Endothelial cell of umbilical vein (primary cell): ENCODE measurements around the gene MDGA2.

ENCODE experiments used
- EZH2 ChIP-seq: IDR thresholded peaks from 2 replicates; pipeline ENCODE4 v1.6.1; 2012; ENCODE audit warnings: borderline replicate concordance, low read depth, mild to moderate bottlenecking, moderate library complexity, low read length, inconsistent platforms; ENCODE audit not compliant: severe bottlenecking
- FOS ChIP-seq: IDR thresholded peaks from 2 replicates; pipeline ENCODE4 v1.6.1; 2011; ENCODE audit warnings: mild to moderate bottlenecking, low read length, moderate library complexity, borderline replicate concordance; ENCODE audit not compliant: insufficient read depth
- GATA2 ChIP-seq: IDR thresholded peaks from 2 replicates; pipeline ENCODE4 v1.7.0; 2011; ENCODE audit warnings: low read depth, mild to moderate bottlenecking, moderate library complexity, mixed read lengths, low read length; ENCODE audit not compliant: insufficient read length, insufficient read depth
- JUN ChIP-seq: IDR thresholded peaks from 2 replicates; pipeline ENCODE4 v1.6.1; 2011; ENCODE audit warnings: borderline replicate concordance, low read depth; ENCODE audit not compliant: insufficient read length, insufficient read depth
- MYC ChIP-seq: IDR thresholded peaks from one replicate; pipeline ENCODE4 v1.6.1; 2011; ENCODE audit warnings: mild to moderate bottlenecking, low read depth, low read length
- POLR2A ChIP-seq: IDR thresholded peaks from 2 replicates; pipeline ENCODE4 v1.6.1; 2012; ENCODE audit warnings: low read depth, mild to moderate bottlenecking, control low read depth, low read length
- POLR2AphosphoS5 ChIP-seq: IDR thresholded peaks from 2 replicates; pipeline ENCODE4 v1.6.1; 2012; ENCODE audit warnings: low read depth, mild to moderate bottlenecking, control low read depth, low read length, moderate library complexity; ENCODE audit not compliant: insufficient read depth
- TF ChIP-seq, protein P1 (sequence below), 2 donors: IDR thresholded peaks; 1 replicate in 1 of 2; 2 replicates in 1 of 2; pipeline ENCODE4 v1.5.1; 2011; ENCODE audit warnings: low read length in 2 of 2, mild to moderate bottlenecking in 2 of 2, moderate library complexity in 2 of 2, control low read depth in 1 of 2, inconsistent platforms in 1 of 2, low read depth in 1 of 2; ENCODE audit not compliant: insufficient read depth in 1 of 2; ENCODE audit errors: extremely low read depth in 1 of 2
- TF ChIP-seq, protein P2 (sequence below): IDR thresholded peaks from 2 replicates; pipeline ENCODE4 v1.6.1; 2011; ENCODE audit not compliant: insufficient read depth, insufficient read length

DNA sequence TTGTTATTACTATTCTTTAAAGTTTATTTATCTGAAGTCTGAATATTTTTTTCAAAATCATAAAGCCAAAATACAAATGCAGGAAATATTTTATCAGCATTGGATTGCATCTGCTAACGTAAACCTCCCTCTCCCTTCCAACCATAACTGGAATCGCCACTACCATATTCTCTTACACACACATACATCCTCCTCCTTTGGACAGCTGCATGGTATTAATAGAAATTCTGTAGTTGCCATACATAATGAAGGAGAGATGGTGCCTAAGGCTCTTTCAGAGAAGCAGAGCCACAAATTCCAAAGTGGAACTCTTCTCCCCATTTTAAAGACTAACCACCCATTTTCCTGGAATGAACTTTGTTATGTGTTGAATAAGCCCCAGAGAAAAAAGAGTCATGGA is 352.7 kb downstream of the MDGA2 start:
- TF ChIP-seq POLR2A (no peak), MYC (no peak), POLR2AphosphoS5 (no peak), JUN (no peak), EZH2 (no peak), FOS (no peak), GATA2 (no peak)
- TF ChIP-seq, protein P1, sequence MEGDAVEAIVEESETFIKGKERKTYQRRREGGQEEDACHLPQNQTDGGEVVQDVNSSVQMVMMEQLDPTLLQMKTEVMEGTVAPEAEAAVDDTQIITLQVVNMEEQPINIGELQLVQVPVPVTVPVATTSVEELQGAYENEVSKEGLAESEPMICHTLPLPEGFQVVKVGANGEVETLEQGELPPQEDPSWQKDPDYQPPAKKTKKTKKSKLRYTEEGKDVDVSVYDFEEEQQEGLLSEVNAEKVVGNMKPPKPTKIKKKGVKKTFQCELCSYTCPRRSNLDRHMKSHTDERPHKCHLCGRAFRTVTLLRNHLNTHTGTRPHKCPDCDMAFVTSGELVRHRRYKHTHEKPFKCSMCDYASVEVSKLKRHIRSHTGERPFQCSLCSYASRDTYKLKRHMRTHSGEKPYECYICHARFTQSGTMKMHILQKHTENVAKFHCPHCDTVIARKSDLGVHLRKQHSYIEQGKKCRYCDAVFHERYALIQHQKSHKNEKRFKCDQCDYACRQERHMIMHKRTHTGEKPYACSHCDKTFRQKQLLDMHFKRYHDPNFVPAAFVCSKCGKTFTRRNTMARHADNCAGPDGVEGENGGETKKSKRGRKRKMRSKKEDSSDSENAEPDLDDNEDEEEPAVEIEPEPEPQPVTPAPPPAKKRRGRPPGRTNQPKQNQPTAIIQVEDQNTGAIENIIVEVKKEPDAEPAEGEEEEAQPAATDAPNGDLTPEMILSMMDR (IDR thresholded peaks at IDR 0.05; ENCODE audit: extremely low read depth in 1 of 2, insufficient read depth in 1 of 2, low read depth in 1 of 2, low read length in 2 of 2) = no peak
- TF ChIP-seq, protein P2, sequence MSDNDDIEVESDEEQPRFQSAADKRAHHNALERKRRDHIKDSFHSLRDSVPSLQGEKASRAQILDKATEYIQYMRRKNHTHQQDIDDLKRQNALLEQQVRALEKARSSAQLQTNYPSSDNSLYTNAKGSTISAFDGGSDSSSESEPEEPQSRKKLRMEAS = no peak
